CD4-positive, alpha-beta T cell treated with Interleukin-6 for 4 hours (primary cell): ENCODE results near the gene COL27A1.

ENCODE experiments used
- DNase-seq: peaks from one replicate; pipeline ENCODE4 v3.0.0-alpha.2; 2020; ENCODE audit warnings: mixed read lengths

COL27A1 gene

GRCh38 chr9:114207845-114208244 is 52.5 kb downstream of the COL27A1 start:
- no peak for DNase-seq

GRCh38 chr9:114209151-114209550 is 53.8 kb downstream of the COL27A1 start:
- DNase-seq: no peak

- DNase-seq: no peak
Measured at GRCh38 chr9:114210136-114210535, 54.8 kb downstream of the COL27A1 start.

- no peak for DNase-seq
Measured at GRCh38 chr9:114210691-114211276, 55.4 kb downstream of the COL27A1 start.

- DNase-seq: no peak
Measured at GRCh38 chr9:114212826-114213225, 57.5 kb downstream of the COL27A1 start.

GRCh38 chr9:114213566-114213965 is 58.2 kb downstream of the COL27A1 start:
- DNase-seq: no peak

- DNase-seq: no peak
Measured at GRCh38 chr9:114214181-114214580, 58.8 kb downstream of the COL27A1 start.

GRCh38 chr9:114214686-114215414 is 59.5 kb downstream of the COL27A1 start:
- no peak for DNase-seq

- DNase-seq: no peak
Measured at GRCh38 chr9:114216081-114216480, 60.7 kb downstream of the COL27A1 start.

GRCh38 chr9:114216976-114217375 is 61.6 kb downstream of the COL27A1 start:
- no peak for DNase-seq

GRCh38 chr9:114218264-114219120 is 63.2 kb downstream of the COL27A1 start:
- no peak for DNase-seq

- no peak for DNase-seq
Measured at GRCh38 chr9:114220061-114220541, 64.8 kb downstream of the COL27A1 start.

GRCh38 chr9:114221706-114222465 is 66.5 kb downstream of the COL27A1 start:
- DNase-seq: no peak

GRCh38 chr9:114223564-114224246 is 68.4 kb downstream of the COL27A1 start:
- DNase-seq: no peak

GRCh38 chr9:114224247-114224610 is 68.9 kb downstream of the COL27A1 start:
- no peak for DNase-seq

GRCh38 chr9:114225561-114226212 is 70.3 kb downstream of the COL27A1 start:
- no peak for DNase-seq

GRCh38 chr9:114226246-114227055 is 71.1 kb downstream of the COL27A1 start:
- no peak for DNase-seq

GRCh38 chr9:114227288-114228015 is 72.1 kb downstream of the COL27A1 start:
- no peak for DNase-seq

GRCh38 chr9:114228016-114228808 is 72.9 kb downstream of the COL27A1 start:
- no peak for DNase-seq
